Choroid plexus epithelial cell (primary cell): ENCODE measurements around the gene GORASP1.
"Not testable (repeated sequence)": the region's sequence is repeated elsewhere in the genome, so short reads cannot be mapped to it uniquely, and the experiment has no call there.

Experiments
- DNase-seq: peaks from one replicate; pipeline ENCODE4 v3.0.0-alpha.2; 2010; ENCODE audit warnings: low read depth
- H3K4me3 ChIP-seq: 2 replicates; pipeline ENCODE4 v1.5.1; 2011; ENCODE audit warnings: low read depth, mild to moderate bottlenecking, control low read depth, low read length, moderate library complexity
- TF ChIP-seq, protein P1 (sequence below): conservative IDR thresholded peaks from 2 replicates; pipeline ENCODE4 v1.5.1; 2011; ENCODE audit warnings: low read depth, mild to moderate bottlenecking, control low read depth, inconsistent platforms, low read length, moderate library complexity

The GORASP1 gene

GRCh38 chr3:39064646-39065045 lies 42.8 kb downstream of the GORASP1 start:
- DNase-seq, result peak; percentile 45
- H3K4me3 ChIP-seq, result no peak overlapping the region
- TF ChIP-seq, protein P1, sequence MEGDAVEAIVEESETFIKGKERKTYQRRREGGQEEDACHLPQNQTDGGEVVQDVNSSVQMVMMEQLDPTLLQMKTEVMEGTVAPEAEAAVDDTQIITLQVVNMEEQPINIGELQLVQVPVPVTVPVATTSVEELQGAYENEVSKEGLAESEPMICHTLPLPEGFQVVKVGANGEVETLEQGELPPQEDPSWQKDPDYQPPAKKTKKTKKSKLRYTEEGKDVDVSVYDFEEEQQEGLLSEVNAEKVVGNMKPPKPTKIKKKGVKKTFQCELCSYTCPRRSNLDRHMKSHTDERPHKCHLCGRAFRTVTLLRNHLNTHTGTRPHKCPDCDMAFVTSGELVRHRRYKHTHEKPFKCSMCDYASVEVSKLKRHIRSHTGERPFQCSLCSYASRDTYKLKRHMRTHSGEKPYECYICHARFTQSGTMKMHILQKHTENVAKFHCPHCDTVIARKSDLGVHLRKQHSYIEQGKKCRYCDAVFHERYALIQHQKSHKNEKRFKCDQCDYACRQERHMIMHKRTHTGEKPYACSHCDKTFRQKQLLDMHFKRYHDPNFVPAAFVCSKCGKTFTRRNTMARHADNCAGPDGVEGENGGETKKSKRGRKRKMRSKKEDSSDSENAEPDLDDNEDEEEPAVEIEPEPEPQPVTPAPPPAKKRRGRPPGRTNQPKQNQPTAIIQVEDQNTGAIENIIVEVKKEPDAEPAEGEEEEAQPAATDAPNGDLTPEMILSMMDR, result no peak

DNA sequence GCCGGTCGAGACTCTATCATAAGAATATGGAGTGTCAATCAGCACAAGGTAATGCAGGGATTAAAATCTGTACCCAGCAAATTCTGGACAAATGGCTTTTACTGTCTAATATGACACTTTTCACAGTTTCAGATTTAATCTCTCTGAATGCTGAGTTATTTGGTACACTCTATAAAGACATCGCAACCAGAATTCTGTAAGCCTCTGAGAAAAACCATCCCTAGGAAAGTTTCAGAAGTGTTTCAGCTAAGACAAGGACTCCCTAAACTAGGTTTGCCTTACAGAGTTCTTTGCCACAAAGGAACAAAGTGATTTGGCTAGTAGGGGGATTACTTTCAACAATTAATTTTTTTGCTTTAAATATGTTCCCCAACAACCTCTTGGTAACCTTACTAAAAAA lies 44.3 kb downstream of the GORASP1 start:
- DNase-seq, result no peak
- no peak overlapping the region for H3K4me3 ChIP-seq
- TF ChIP-seq, protein P1, result no peak

GRCh38 chr3:39062180-39062579 lies 45.2 kb downstream of the GORASP1 start:
- TF ChIP-seq, protein P1, result no peak
- DNase-seq, result no peak
- H3K4me3 ChIP-seq, result no peak overlapping the region

DNA sequence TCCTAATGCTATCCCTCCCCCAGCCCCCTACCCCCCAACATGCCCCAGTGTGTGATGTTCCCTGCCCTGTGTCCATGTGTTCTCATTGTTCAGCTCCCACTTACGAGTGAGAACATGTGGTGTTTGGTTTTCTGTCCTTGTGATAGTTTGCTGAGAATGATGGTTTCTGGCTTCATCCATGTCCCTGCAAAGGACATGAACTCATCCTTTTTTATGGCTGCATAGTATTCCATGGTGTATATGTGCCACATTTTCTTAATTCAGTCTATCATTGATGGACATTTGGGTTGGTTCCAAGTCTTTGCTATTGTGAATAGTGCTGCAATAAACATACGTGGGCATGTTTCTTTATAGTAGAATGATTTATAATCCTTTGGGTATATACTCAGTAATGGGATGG lies 46.2 kb downstream of the GORASP1 start:
- not testable (repeated sequence) for DNase-seq, H3K4me3 ChIP-seq

DNA sequence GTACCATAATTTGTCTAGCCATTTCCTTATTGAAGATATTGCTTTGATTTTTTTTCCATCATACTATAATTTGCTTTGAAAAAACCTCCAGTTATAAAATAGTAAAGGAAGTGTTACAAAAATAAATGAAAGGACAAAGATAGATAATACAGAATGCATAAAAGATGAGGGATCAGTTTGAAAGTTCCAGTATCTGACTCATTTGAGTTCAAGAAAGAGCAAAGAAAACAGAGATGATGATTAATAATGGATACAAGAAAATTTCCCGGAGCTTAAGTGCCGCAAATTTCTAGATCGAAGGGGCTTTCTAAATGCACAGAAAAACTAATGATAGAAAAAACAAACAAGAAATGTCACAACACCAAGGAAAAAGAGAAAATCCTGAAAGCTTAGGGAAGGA lies 51.3 kb downstream of the GORASP1 start:
- peak overlapping the region; percentile 19 for H3K4me3 ChIP-seq
- DNase-seq, result no peak
- TF ChIP-seq, protein P1, result no peak

DNA sequence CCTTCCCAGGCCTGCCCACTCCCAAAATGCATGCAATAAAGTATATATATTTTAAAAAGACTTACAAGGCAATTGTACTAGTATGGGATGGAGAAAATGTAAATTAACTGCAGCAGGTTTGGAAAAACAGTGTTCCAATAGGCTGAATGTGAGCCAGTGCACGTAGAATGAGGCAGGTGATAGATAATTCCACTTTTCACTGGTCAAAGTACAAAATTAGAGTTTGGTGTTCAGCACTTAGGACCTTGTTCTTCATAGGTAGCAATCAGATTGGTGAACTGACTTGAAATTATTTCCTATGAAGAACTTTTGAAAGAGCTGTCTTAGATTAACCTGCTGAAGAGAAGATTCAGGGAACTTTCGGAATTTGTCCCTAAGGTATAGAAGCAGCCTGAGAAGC lies 53.7 kb downstream of the GORASP1 start:
- no peak for DNase-seq
- TF ChIP-seq, protein P1, result no peak
- H3K4me3 ChIP-seq, result no peak overlapping the region

GRCh38 chr3:39052583-39052982 lies 54.8 kb downstream of the GORASP1 start:
- TF ChIP-seq, protein P1, result no peak
- DNase-seq, result no peak
- peak overlapping the region; percentile 78 for H3K4me3 ChIP-seq
